ENCODE data around the gene ATP2A1.

DNA sequence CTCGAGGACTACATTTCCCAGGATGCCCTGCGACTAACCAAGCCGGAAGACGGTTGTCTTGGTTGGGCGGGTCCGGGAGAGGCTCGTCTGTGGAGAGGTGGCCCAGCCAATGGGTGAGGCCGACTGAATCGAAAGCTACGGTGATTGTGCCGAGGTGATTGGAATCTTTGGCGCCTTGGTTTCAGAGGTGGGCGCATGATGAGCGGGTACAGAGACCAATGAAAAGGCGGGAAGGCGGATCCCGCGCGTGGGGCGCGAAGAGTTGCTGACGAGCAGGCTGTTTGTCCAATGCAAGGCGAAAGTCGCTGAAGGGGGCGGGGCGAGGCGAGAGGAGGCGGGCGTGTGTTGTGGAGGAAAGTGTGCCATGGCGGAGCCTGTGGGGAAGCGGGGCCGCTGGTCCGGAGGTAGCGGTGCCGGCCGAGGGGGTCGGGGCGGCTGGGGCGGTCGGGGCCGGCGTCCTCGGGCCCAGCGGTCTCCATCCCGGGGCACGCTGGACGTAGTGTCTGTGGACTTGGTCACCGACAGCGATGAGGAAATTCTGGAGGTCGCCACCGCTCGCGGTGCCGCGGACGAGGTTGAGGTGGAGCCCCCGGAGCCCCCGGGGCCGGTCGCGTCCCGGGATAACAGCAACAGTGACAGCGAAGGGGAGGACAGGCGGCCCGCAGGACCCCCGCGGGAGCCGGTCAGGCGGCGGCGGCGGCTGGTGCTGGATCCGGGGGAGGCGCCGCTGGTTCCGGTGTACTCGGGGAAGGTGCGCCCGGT lies 72.5 kb downstream of the ATP2A1 start, which contains the start of gene NFATC2IP:
- TF ChIP-seq, protein P1, sequence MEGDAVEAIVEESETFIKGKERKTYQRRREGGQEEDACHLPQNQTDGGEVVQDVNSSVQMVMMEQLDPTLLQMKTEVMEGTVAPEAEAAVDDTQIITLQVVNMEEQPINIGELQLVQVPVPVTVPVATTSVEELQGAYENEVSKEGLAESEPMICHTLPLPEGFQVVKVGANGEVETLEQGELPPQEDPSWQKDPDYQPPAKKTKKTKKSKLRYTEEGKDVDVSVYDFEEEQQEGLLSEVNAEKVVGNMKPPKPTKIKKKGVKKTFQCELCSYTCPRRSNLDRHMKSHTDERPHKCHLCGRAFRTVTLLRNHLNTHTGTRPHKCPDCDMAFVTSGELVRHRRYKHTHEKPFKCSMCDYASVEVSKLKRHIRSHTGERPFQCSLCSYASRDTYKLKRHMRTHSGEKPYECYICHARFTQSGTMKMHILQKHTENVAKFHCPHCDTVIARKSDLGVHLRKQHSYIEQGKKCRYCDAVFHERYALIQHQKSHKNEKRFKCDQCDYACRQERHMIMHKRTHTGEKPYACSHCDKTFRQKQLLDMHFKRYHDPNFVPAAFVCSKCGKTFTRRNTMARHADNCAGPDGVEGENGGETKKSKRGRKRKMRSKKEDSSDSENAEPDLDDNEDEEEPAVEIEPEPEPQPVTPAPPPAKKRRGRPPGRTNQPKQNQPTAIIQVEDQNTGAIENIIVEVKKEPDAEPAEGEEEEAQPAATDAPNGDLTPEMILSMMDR (IDR thresholded peaks at IDR 0.05; ENCODE audit: low read length), result no peak
- TF ChIP-seq EZH2 (IDR thresholded peaks at IDR 0.05; ENCODE audit: borderline replicate concordance, low read length), result no peak
